Measurements from ENCODE around the gene PBX1. TPM values are rescaled to one million over a fixed set of nuclear protein-coding genes. Genes with fewer than 3 reads are reported as not detected.

PBX1 gene
- total and polyA plus RNA-seq, 10 of the 15 experiments (the other 5 are each of a cell fraction or from before 2014, with no cell fraction given) = 0.05 to 0.28 (median 0.11) TPM; not detected in 5

- TF ChIP-seq, protein P1, sequence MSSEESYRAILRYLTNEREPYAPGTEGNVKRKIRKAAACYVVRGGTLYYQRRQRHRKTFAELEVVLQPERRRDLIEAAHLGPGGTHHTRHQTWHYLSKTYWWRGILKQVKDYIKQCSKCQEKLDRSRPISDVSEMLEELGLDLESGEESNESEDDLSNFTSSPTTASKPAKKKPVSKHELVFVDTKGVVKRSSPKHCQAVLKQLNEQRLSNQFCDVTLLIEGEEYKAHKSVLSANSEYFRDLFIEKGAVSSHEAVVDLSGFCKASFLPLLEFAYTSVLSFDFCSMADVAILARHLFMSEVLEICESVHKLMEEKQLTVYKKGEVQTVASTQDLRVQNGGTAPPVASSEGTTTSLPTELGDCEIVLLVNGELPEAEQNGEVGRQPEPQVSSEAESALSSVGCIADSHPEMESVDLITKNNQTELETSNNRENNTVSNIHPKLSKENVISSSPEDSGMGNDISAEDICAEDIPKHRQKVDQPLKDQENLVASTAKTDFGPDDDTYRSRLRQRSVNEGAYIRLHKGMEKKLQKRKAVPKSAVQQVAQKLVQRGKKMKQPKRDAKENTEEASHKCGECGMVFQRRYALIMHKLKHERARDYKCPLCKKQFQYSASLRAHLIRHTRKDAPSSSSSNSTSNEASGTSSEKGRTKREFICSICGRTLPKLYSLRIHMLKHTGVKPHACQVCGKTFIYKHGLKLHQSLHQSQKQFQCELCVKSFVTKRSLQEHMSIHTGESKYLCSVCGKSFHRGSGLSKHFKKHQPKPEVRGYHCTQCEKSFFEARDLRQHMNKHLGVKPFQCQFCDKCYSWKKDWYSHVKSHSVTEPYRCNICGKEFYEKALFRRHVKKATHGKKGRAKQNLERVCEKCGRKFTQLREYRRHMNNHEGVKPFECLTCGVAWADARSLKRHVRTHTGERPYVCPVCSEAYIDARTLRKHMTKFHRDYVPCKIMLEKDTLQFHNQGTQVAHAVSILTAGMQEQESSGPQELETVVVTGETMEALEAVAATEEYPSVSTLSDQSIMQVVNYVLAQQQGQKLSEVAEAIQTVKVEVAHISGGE (CRISPR knock-in tag; IDR thresholded peaks at IDR 0.05) = no peak
- TF ChIP-seq EZH2 (IDR thresholded peaks at IDR 0.05; ENCODE audit: borderline replicate concordance, control insufficient read depth, low read depth, low read length) (no peak), POLR2A (IDR thresholded peaks at IDR 0.05; ENCODE audit: low read depth, low read length) (no peak), MTA3 (IDR thresholded peaks at IDR 0.05; ENCODE audit: borderline replicate concordance, low read length) (no peak)
These were observed 16.4 kb downstream of the PBX1 start (continued) for GRCh38 chr1:164575356-164575886.

- Histone ChIP-seq H4K20me1 (ENCODE audit: control insufficient read depth, insufficient read depth) (no peaks in the 10 kb centered on the region), H3K4me1 (ENCODE audit: control insufficient read depth, insufficient read depth, low read length) (no peaks in the 10 kb centered on the region), H2AFZ (ENCODE audit: control insufficient read depth, low read depth, low read length) (no peak overlapping the region), H3K4me3 (no peak overlapping the region), H3K79me2 (ENCODE audit: control insufficient read depth, insufficient read depth, low read length) (no peaks in the 10 kb centered on the region), H3K9me3 (replicated peaks; ENCODE audit: control insufficient read depth, insufficient read depth, low read length) (no peaks in the 10 kb centered on the region), H3K27me3 (replicated peaks in 1 of 2; ENCODE audit: control insufficient read depth in 2 of 2, insufficient read depth in 2 of 2, low read length in 1 of 2) (no peaks in the 10 kb centered on the region), H3K36me3 (ENCODE audit: control insufficient read depth in 2 of 2, insufficient read depth in 2 of 2, low read length in 1 of 2) (no peaks in the 10 kb centered on the region), H3K9ac (ENCODE audit: control insufficient read depth, insufficient read depth, low read length) (no peak overlapping the region), H3K27ac (ENCODE audit: control insufficient read depth, insufficient read depth) (no peak overlapping the region), H3K4me2 (ENCODE audit: control insufficient read depth, insufficient read depth) (no peak overlapping the region)
- in situ Hi-C loops (cut with MboI) (no loop called here), intact Hi-C loops (cut with micrococcal nuclease; ENCODE audit: unreplicated experiment) (no loop called here)
- RAD21 ChIA-PET (ENCODE audit: unreplicated experiment) = no interaction called here
- DNase-seq (ENCODE audit: low read depth, low spot score) (no peak), FAIRE-seq (no peak), ATAC-seq (no peak)
- BruUV-seq (replicated peaks) = no TSS peak
- POLR2A ChIA-PET = no interaction called here
- SMC1A ChIA-PET (ENCODE audit: uncharacterized antibody, unreplicated experiment) = no interaction called here
- CTCF ChIA-PET = no interaction called here
- 83% methylated on average over 48 of the region's 66 CpGs for WGBS (ENCODE audit: insufficient coverage, insufficient replicate concordance, low lambda C conversion rate, missing lambda C conversion rate)
- TF ChIP-seq RAD51 (IDR thresholded peaks at IDR 0.05) = no peak
- no peak for TF ChIP-seq RELA (IDR thresholded peaks at IDR 0.05; ENCODE audit: borderline replicate concordance, partially characterized antibody)
- TF ChIP-seq WRNIP1 (IDR thresholded peaks at IDR 0.05; ENCODE audit: borderline replicate concordance, low read depth, low read length) = no peak
- TF ChIP-seq SMARCA5 (IDR thresholded peaks at IDR 0.05) = no peak
- TF ChIP-seq BMI1 (IDR thresholded peaks at IDR 0.05; ENCODE audit: borderline replicate concordance) = no peak
- no peak for TF ChIP-seq ZBED1 (IDR thresholded peaks at IDR 0.05; ENCODE audit: borderline replicate concordance)
- TF ChIP-seq POLR2AphosphoS2 (IDR thresholded peaks at IDR 0.05; ENCODE audit: low read depth, low read length) = no peak
- TF ChIP-seq FOXK2 (IDR thresholded peaks at IDR 0.05) = no peak
- TF ChIP-seq LARP7 (IDR thresholded peaks at IDR 0.05) = no peak
- TF ChIP-seq, protein P2, sequence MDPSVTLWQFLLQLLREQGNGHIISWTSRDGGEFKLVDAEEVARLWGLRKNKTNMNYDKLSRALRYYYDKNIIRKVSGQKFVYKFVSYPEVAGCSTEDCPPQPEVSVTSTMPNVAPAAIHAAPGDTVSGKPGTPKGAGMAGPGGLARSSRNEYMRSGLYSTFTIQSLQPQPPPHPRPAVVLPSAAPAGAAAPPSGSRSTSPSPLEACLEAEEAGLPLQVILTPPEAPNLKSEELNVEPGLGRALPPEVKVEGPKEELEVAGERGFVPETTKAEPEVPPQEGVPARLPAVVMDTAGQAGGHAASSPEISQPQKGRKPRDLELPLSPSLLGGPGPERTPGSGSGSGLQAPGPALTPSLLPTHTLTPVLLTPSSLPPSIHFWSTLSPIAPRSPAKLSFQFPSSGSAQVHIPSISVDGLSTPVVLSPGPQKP (IDR thresholded peaks at IDR 0.05; ENCODE audit: low read depth, low read length) = no peak
- no peak for TF ChIP-seq CHD4 (IDR thresholded peaks at IDR 0.05)
- TF ChIP-seq FOXM1 (IDR thresholded peaks at IDR 0.05; ENCODE audit: low read depth, low read length) = no peak
- TF ChIP-seq ZZZ3 (IDR thresholded peaks at IDR 0.05; ENCODE audit: control insufficient read depth, insufficient read length, low read depth) = no peak
- no peak for TF ChIP-seq NFYA (IDR thresholded peaks at IDR 0.05; ENCODE audit: borderline replicate concordance, low read depth, low read length)
- no peak for TF ChIP-seq PML (IDR thresholded peaks at IDR 0.05; ENCODE audit: low read length)
- TF ChIP-seq MAX (IDR thresholded peaks at IDR 0.05; ENCODE audit: low read depth, low read length) = no peak
These were observed 17.6 kb downstream of the PBX1 start for GRCh38 chr1:164576291-164577271.
